Dendritic cell treated with granulocyte-macrophage colony-stimulating factor and Interleukin-4, amounts not matched to agents 40 ng/mL and 50 ng/mL, for 4 days (primary cell): ENCODE data around the gene CCDC181.
"Not testable (repeated sequence)": the region's sequence is repeated elsewhere in the genome, so short reads cannot be mapped to it uniquely, and the experiment has no call there.

Experiments used
- H3K27ac Mint-ChIP-seq: one replicate; pipeline ENCODE4 v1.8.0; 2022; ENCODE audit warnings: mild to moderate bottlenecking, mixed read lengths
- H3K27me3 Mint-ChIP-seq: one replicate; pipeline ENCODE4 v1.8.0; 2022; ENCODE audit warnings: mild to moderate bottlenecking, mixed read lengths
- H3K36me3 Mint-ChIP-seq: one replicate; pipeline ENCODE4 v1.8.0; 2022; ENCODE audit warnings: low read depth, mixed read lengths
- H3K4me1 Mint-ChIP-seq: one replicate; pipeline ENCODE4 v1.8.0; 2022; ENCODE audit warnings: low read depth, mixed read lengths
- H3K4me3 Mint-ChIP-seq: one replicate; pipeline ENCODE4 v1.8.0; 2022; ENCODE audit warnings: mild to moderate bottlenecking, moderate library complexity, mixed read lengths
- H3K9me3 Mint-ChIP-seq: one replicate; pipeline ENCODE4 v1.8.0; 2022; ENCODE audit warnings: mixed read lengths
- intact Hi-C: fragments of 100-400 bp; cut with micrococcal nuclease; formaldehyde crosslinking; loops from one replicate; pipeline ENCODE4 v1.15.0; 2022

The CCDC181 gene

DNA sequence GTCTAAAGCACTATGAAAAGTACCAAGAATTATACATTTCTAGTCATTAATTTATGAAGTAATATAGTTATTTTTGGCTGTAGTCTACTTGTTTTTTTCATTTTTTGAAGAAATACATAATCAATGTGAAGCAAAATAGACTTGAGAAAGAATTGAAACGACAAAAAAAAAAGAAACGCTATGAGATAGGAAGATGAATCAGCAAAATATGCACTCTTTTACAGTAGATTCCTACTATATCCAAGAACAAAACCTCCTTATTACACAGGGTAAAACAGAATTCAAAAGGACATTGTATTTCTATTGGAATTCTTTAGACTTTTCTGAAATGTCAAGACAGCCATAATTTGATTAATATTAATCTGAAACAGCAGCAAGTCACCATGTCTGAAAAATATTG is 25.6 kb upstream of the CCDC181 start:
- H3K4me3 Mint-ChIP-seq = no peak overlapping the region
- peaks cover 10% of the 10 kb centered on the region for H3K9me3 Mint-ChIP-seq
- H3K27ac Mint-ChIP-seq = no peak overlapping the region
- H3K4me1 Mint-ChIP-seq = peaks cover 10% of the 10 kb centered on the region
- no peaks in the 10 kb centered on the region for H3K27me3 Mint-ChIP-seq
- intact Hi-C loops = no loop called here
- H3K36me3 Mint-ChIP-seq = no peaks in the 10 kb centered on the region

DNA sequence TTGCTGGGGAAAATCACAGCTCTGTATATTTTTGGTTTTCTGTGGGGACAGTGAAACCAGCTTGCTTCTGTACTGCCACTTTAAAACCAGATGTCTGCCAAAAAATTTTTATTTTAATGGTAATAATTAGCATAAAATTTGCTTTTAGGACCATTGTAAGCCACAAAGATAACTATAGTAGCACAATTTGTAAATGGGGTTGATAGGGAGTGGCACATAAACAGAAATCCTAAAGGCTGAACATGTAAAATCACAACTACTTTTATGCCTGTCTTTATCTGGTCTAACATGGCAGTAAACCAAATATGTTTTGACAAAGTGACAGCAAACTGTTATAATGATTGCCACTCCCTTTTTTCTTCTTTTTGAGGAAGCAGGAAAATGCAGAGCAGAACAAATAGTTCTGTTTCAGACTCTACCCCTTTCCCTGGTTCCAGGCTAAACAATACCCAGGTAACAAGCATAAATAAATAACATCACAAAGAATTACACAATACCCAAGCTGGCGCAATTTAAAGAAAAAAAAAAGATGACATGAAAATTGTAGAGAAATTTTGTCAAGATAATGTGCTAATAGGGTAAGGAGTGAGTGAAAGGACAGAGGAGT is 24.0 kb upstream of the CCDC181 start:
- Mint-ChIP-seq H3K9me3 (no peaks in the 10 kb centered on the region), H3K4me1 (peaks cover 10% of the 10 kb centered on the region), H3K4me3 (no peak overlapping the region), H3K36me3 (no peaks in the 10 kb centered on the region), H3K27me3 (no peaks in the 10 kb centered on the region), H3K27ac (no peak overlapping the region)
- intact Hi-C loops = no loop called here

DNA sequence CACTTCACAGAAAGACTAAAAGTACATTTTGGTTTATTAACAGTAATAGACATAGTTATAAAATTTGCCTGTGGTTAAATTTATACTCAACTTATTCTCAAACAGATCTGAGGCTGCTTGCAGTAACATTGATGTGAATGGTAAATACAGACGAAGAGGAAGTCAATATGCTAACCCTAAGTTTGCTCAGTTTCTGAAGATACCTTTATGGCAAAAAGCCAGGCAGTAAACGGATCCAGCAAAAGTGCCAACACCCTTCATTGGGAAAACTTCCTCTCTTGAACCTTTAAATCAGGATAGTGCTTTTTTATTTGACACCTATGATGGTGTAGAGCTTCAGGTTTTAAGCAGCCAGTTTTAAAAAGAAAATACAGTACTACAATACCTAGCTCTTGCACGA is 16.6 kb upstream of the CCDC181 start:
- Mint-ChIP-seq H3K4me1 (no peaks in the 10 kb centered on the region), H3K9me3 (peaks cover 12% of the 10 kb centered on the region), H3K36me3 (no peaks in the 10 kb centered on the region), H3K4me3 (no peak overlapping the region), H3K27ac (no peak overlapping the region), H3K27me3 (no peaks in the 10 kb centered on the region)
- intact Hi-C loops = no loop called here

DNA sequence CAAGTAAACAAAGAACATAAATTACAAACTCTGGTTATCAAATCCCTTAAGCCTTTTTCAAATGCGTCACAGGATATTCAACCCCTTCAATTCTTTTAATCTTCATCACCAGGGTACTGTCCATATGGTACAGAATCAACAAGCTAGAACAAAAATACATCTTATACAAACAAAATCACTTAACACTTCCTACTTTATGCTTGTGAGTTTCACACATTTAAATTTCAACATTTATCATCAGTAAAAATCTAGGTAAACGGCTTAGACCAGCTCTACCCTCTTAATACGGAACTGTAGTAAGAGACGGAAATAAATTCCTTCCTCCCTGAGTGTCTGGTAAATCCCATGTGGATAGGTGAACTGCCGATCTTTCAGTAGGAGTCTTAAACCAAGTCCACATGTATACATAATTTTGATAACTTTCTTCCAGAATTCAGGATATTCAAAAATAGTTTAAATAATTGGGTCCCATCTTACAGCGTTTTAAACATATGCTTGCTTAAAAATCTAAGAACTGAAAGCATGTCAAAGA is 1.0 kb downstream of the CCDC181 start:
- Mint-ChIP-seq H3K9me3 (no peaks in the 10 kb centered on the region), H3K4me3 (no peak overlapping the region), H3K36me3 (no peaks in the 10 kb centered on the region), H3K27ac (no peak overlapping the region), H3K27me3 (peaks cover 30% of the 10 kb centered on the region), H3K4me1 (peaks cover 6% of the 10 kb centered on the region)
- intact Hi-C loops = no loop called here

DNA sequence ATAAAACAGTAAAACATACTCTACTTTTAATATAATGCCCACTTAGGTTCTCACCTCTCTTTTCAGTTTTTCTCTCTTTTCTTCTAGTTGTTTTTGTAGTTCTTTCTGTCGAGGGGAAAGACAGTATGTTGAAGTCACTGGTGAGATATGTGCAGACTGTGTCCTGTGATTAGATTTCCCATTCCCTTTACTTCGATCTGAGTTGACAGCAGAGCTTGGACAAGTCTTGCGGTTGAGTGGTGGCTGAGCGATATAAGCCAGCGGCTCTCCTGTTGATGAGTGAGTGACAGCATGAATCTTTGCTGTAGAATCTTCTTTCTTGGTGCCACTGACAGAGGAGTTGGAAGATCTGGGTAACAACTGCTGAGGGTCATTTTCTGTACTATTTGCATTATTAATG is 6.0 kb downstream of the CCDC181 start:
- no peaks in the 10 kb centered on the region for H3K36me3 Mint-ChIP-seq
- intact Hi-C loops = no loop called here
- no peaks in the 10 kb centered on the region for H3K9me3 Mint-ChIP-seq
- H3K27ac Mint-ChIP-seq = no peak overlapping the region
- no peak overlapping the region for H3K4me3 Mint-ChIP-seq
- peaks cover 8% of the 10 kb centered on the region for H3K27me3 Mint-ChIP-seq
- H3K4me1 Mint-ChIP-seq = no peaks in the 10 kb centered on the region

DNA sequence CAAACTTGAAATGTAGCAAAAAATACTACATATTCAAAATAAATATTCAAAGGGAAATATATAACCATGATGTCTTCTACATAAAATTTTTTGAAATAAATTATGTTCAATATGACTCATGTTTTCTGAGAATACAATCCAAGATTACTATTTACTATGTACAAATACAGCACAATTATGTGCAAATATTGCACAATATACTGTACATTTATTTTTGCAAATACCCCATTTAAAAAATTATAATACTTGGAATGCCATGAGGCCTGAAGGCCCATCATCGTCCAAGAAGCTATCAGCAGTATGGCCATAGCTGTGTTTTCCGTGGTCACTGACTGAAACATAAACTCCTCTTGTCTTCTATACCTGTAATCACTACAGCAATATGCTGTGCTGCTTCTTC is 12.3 kb downstream of the CCDC181 start:
- Mint-ChIP-seq H3K9me3 (peaks cover 12% of the 10 kb centered on the region), H3K4me3 (no peak overlapping the region), H3K27me3 (no peaks in the 10 kb centered on the region), H3K4me1 (no peaks in the 10 kb centered on the region), H3K27ac (no peak overlapping the region), H3K36me3 (no peaks in the 10 kb centered on the region)
- intact Hi-C loops = no loop called here

DNA sequence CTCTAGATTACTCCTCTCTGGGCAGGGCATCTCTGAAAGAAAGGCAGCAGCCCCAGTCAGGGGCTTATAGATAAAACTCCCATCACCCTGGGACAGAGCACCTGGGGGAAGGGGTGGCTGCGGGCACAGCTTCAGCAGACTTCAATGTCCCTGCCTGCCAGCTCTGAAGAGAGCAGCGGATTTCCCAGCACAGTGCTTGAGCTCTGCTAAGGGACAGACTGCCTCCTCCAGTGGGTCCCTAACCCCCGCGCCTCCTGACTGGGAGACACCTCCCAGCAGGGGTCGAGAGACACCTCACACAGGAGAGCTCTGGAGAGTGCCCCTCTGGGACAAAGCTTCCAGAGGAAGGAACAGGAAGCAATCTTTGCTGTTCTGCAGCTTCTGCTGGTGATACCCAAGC is 18.9 kb downstream of the CCDC181 start:
- H3K27me3 Mint-ChIP-seq, H3K4me1 Mint-ChIP-seq, H3K36me3 Mint-ChIP-seq, H3K4me3 Mint-ChIP-seq, intact Hi-C loops, H3K27ac Mint-ChIP-seq: not testable (repeated sequence)
- peaks cover 64% of the 10 kb centered on the region for H3K9me3 Mint-ChIP-seq

DNA sequence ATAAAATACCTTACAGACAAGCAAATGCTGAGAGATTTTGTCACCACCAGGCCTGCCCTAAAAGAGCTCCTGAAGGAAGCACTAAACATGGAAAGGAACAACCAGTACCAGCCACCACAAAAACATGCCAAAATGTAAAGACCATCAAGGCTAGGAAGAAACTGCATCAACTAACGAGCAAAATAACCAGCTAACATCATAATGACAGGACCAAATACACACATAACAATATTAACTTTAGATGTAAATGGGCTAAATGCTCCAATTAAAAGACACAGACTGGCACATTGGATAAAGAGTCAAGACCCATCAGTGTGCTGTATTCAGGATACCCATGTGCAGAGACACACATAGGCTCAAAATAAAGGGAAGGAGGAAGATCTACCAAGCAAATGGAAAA is 24.7 kb downstream of the CCDC181 start:
- H3K9me3 Mint-ChIP-seq = peaks cover 66% of the 10 kb centered on the region
- H3K27me3 Mint-ChIP-seq, H3K4me3 Mint-ChIP-seq, intact Hi-C loops, H3K27ac Mint-ChIP-seq, H3K36me3 Mint-ChIP-seq, H3K4me1 Mint-ChIP-seq: not testable (repeated sequence)

DNA sequence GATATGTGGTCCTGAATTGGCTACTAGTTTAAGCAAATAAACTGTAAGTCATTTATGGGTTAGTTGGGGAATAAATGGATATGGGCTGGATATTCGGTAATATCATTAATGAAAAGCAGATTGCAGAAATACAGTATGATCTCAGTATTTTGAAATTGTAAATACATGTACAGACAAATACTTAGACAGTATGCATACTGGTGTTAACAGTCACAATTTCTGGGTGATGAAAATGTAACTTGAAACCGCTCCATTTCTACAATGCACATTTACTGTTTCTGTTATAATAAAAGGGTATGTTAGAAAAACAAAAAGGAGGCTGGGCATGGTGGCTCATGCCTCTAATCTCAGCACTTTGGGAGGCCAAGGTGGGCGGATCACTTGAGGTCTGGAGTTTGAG is 31.3 kb downstream of the CCDC181 start:
- intact Hi-C loops = loop anchor here (10.0 kb wide), 1 partner anchor 149 kb away; no protein-coding TSS in a partner anchor
- no peaks in the 10 kb centered on the region for H3K4me1 Mint-ChIP-seq
- no peak overlapping the region for H3K4me3 Mint-ChIP-seq
- H3K27me3 Mint-ChIP-seq = no peaks in the 10 kb centered on the region
- no peak overlapping the region for H3K27ac Mint-ChIP-seq
- peaks cover 47% of the 10 kb centered on the region for H3K36me3 Mint-ChIP-seq
- H3K9me3 Mint-ChIP-seq = peaks cover 4% of the 10 kb centered on the region

DNA sequence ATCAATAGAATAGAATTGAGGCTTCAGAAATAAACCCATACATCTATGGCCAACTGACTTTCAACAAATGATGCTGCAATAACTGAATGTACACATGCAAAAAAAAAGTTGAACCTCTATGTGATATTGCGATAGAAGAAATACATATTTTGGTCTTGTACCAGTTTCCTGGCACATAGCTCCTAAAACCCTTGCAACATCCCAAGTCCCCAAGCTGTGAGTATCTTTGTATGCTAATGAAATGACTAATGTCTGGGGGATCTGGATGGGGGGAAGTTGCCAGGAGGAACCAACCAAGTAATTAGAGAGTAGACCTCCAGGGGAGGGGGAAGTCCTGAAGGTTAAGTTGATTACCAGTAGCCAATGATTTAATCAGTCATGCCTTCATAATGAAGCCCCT is 34.9 kb downstream of the CCDC181 start:
- Mint-ChIP-seq H3K9me3 (no peaks in the 10 kb centered on the region), H3K4me3 (no peak overlapping the region), H3K27me3 (no peaks in the 10 kb centered on the region), H3K27ac (no peak overlapping the region), H3K36me3 (peaks cover 70% of the 10 kb centered on the region), H3K4me1 (no peaks in the 10 kb centered on the region)
- intact Hi-C loops = loop anchor here (10.0 kb wide), 1 partner anchor 152 kb away; no protein-coding TSS in a partner anchor

DNA sequence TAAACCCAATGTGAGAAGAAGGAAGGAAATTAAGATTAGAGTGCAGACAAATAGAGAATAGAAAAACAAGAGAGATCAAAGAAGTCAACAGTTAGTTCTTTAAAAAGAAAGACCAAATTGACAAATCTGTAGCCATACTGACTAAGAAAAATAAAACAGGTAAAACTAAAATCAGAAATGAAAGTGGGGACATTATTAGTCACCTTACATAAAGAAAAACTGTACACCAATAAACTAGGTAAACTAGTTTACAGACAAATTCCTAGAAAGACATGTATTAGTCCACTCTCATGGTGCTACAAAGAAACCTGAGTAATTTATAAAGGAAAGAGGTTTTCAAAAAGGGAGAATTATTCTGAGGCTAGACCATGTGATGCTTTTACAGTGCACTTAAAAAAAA is 37.0 kb downstream of the CCDC181 start:
- H3K9me3 Mint-ChIP-seq = no peaks in the 10 kb centered on the region
- no peaks in the 10 kb centered on the region for H3K4me1 Mint-ChIP-seq
- H3K27me3 Mint-ChIP-seq = no peaks in the 10 kb centered on the region
- H3K4me3 Mint-ChIP-seq = no peak overlapping the region
- intact Hi-C loops = loop anchor here (10.0 kb wide), 1 partner anchor 154 kb away; no protein-coding TSS in a partner anchor
- H3K27ac Mint-ChIP-seq = no peak overlapping the region
- H3K36me3 Mint-ChIP-seq = peaks cover 58% of the 10 kb centered on the region

DNA sequence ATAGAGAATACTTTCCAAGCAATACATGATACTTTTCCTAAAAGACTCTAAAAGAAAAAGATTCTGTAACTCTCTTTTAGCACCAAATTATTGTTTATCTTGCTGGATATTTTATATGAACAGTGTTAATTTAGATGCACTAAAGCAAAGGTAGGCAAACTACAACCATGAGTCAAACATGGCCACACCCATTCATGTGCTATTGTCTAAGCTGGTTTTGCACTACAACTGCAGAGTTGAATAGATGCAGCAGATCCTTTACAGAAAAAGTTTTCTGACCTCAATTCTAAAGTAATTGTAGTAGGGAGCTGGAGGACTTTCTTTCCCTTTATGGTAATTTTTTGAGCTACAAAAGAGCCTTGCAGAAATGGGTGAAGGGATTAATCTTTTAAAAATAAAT is 39.9 kb downstream of the CCDC181 start:
- intact Hi-C loops = no loop called here
- Mint-ChIP-seq H3K36me3 (peaks cover 38% of the 10 kb centered on the region), H3K4me3 (no peak overlapping the region), H3K27ac (no peak overlapping the region), H3K9me3 (no peaks in the 10 kb centered on the region), H3K27me3 (no peaks in the 10 kb centered on the region), H3K4me1 (no peaks in the 10 kb centered on the region)

DNA sequence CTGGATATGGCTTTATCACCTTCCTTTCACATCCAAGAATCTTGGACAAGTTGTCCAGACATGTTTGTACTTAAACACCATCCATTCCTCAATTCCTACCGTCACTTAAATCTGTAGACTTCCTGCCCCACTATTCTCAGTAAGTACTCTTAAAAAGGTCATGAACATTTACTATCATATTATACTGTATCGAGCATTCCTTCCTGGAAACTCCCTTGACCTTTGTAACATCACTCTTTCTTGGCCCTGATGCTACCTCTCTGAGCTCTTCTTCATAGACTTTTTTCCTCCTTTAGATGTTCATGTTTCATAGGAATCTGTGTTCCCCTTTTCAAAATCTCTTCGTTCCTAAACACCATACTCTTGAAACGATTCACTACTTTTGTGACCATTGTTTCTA is 43.8 kb downstream of the CCDC181 start:
- Mint-ChIP-seq H3K27ac (no peak overlapping the region), H3K36me3 (peaks cover 13% of the 10 kb centered on the region), H3K4me3 (no peak overlapping the region), H3K9me3 (no peaks in the 10 kb centered on the region), H3K4me1 (no peaks in the 10 kb centered on the region), H3K27me3 (no peaks in the 10 kb centered on the region)
- intact Hi-C loops = no loop called here

DNA sequence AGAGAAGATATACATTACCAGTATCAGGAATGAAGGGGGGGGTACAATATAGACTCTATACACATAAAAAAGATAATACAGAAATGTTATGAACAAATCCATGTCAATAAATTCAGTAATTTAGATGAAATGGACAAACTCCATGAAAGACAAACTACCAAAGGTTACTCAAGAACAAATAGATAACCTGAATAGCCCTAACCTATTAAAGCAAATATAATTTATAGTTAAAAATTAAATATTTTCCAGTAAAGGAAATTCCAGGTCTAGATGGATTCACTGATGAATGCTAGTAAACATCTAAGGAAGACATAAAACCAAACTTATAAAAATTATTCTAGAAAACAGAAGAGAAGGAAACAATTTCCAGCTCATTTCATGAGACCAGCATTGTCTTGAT is 46.1 kb downstream of the CCDC181 start:
- no peak overlapping the region for H3K4me3 Mint-ChIP-seq
- intact Hi-C loops = no loop called here
- H3K4me1 Mint-ChIP-seq = peaks cover 11% of the 10 kb centered on the region
- H3K27me3 Mint-ChIP-seq = no peaks in the 10 kb centered on the region
- H3K27ac Mint-ChIP-seq = no peak overlapping the region
- H3K9me3 Mint-ChIP-seq = no peaks in the 10 kb centered on the region
- peaks cover 22% of the 10 kb centered on the region for H3K36me3 Mint-ChIP-seq

DNA sequence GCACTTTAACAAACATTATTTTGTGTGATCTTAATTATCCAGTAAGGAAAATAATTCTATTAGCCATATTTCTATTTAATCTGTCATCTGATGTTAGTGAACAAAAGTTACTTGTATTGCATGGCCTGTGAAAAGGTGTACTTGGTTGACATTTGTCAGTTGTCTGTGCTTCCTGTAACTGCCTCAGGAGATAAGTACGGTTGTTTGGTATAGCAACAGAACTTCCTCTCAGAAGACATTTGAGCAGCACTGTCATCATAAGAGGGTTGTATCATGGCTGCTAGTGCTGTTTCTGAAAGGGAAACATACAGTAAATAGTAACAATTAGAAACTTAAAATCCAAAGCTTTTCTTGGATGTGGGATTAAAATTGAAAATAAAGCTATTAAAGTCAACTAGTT is 55.9 kb downstream of the CCDC181 start:
- intact Hi-C loops = loop anchor here (10.0 kb wide), 1 partner anchor 1163 kb away; the partner anchor contains the start of gene GORAB
- H3K4me1 Mint-ChIP-seq = peaks cover 15% of the 10 kb centered on the region
- peaks cover 26% of the 10 kb centered on the region for H3K36me3 Mint-ChIP-seq
- no peaks in the 10 kb centered on the region for H3K27me3 Mint-ChIP-seq
- H3K27ac Mint-ChIP-seq = no peak overlapping the region
- H3K4me3 Mint-ChIP-seq = no peak overlapping the region
- no peaks in the 10 kb centered on the region for H3K9me3 Mint-ChIP-seq
